GM19025 (cell line): ENCODE data around the gene TPI1.

ENCODE experiments used
- ATAC-seq: cut with Tn5 transposase; IDR thresholded peaks from one replicate; pipeline ENCODE4 v1.9.1; 2021; ENCODE audit warnings: mild to moderate bottlenecking, low read depth, moderate library complexity; ENCODE audit not compliant: unreplicated experiment

TPI1 gene

GRCh38 chr12:6867413-6868210 lies at the start of gene TPI1:
Gene TPI1, plus strand, starts transcription at chr12:6867531. Its CDS starts 36 bp downstream, at chr12:6867567.
- ATAC-seq: peak; percentile 51

GRCh38 chr12:6817662-6818157 lies 49.6 kb upstream of the TPI1 start:
- no peak for ATAC-seq

- no peak for ATAC-seq
Observed at GRCh38 chr12:6818222-6818621, 49.1 kb upstream of the TPI1 start.

GRCh38 chr12:6818645-6819044 lies 48.7 kb upstream of the TPI1 start:
- no peak for ATAC-seq

GRCh38 chr12:6819106-6820030 lies 48.0 kb upstream of the TPI1 start:
- ATAC-seq: no peak

GRCh38 chr12:6820166-6820565 lies 47.2 kb upstream of the TPI1 start:
- ATAC-seq: no peak

- ATAC-seq: no peak
Observed at GRCh38 chr12:6821591-6822425, 45.5 kb upstream of the TPI1 start, which contains the start of gene GPR162. Gene GPR162, plus strand, starts transcription at chr12:6821821. Its CDS starts 2,078 bp downstream, at chr12:6823899.

- no peak for ATAC-seq
Observed at GRCh38 chr12:6822426-6823135, 44.8 kb upstream of the TPI1 start.

GRCh38 chr12:6823182-6824084 lies 43.9 kb upstream of the TPI1 start:
- ATAC-seq: no peak

GRCh38 chr12:6824085-6824775 lies 43.1 kb upstream of the TPI1 start:
- ATAC-seq: no peak

- ATAC-seq: no peak
Observed at GRCh38 chr12:6824901-6825381, 42.4 kb upstream of the TPI1 start.

GRCh38 chr12:6825398-6826124 lies 41.8 kb upstream of the TPI1 start:
- ATAC-seq: no peak

- no peak for ATAC-seq
Observed at GRCh38 chr12:6826125-6826733, 41.1 kb upstream of the TPI1 start.

GRCh38 chr12:6826734-6827436 lies 40.4 kb upstream of the TPI1 start:
- no peak for ATAC-seq

- ATAC-seq: no peak
Observed at GRCh38 chr12:6827437-6827911, 39.9 kb upstream of the TPI1 start.
